Astrocyte of the cerebellum (primary cell): ENCODE measurements around the gene RASGRP3.

Experiments used
- DNase-seq: peaks from one replicate; pipeline ENCODE4 v3.0.0-alpha.2; 2011; ENCODE audit warnings: low read depth
- H3K4me3 ChIP-seq: 2 replicates; pipeline ENCODE4 v1.5.1; 2011; ENCODE audit warnings: mild to moderate bottlenecking, low read depth, low read length, moderate library complexity
- CTCF ChIP-seq: IDR thresholded peaks from 2 replicates; pipeline ENCODE4 v1.5.1; 2012; ENCODE audit warnings: low read length, low read depth, moderate library complexity, mild to moderate bottlenecking; ENCODE audit errors: missing control alignments
- in situ Hi-C: cut with HindIII; loops from 2 replicates; pipeline ENCODE4 v1.10.0; 2017; ENCODE audit warnings: low sequenced_read_pairs

The RASGRP3 gene

GRCh38 chr2:33595385-33595784, 118.9 kb downstream of the RASGRP3 start:
- H3K4me3 ChIP-seq: no peak overlapping the region
- no peak for DNase-seq
- no peak for TF ChIP-seq CTCF
- in situ Hi-C loops: loop anchor here (25.0 kb wide), 1 partner anchor 558 kb away; no protein-coding TSS in a partner anchor

GRCh38 chr2:33597026-33597425, 120.6 kb downstream of the RASGRP3 start:
- no peak for TF ChIP-seq CTCF
- DNase-seq: no peak
- no peak overlapping the region for H3K4me3 ChIP-seq
- in situ Hi-C loops: loop anchor here (25.0 kb wide), 1 partner anchor 560 kb away; no protein-coding TSS in a partner anchor

- DNase-seq: no peak
- no peak for TF ChIP-seq CTCF
- H3K4me3 ChIP-seq: peak overlapping the region; percentile 96
- in situ Hi-C loops: loop anchor here (25.0 kb wide), 1 partner anchor 561 kb away; no protein-coding TSS in a partner anchor
Observed at GRCh38 chr2:33598561-33599174, 122.2 kb downstream of the RASGRP3 start.

GRCh38 chr2:33599175-33599942, 122.9 kb downstream of the RASGRP3 start, which contains the start of gene FAM98A:
TSS of gene FAM98A (minus strand) at chr2:33599299. CDS start at chr2:33599221, 78 bp downstream.
- TF ChIP-seq CTCF: no peak
- peak within 1 kb of the TSS; percentile 96 for H3K4me3 ChIP-seq
- peak; percentile 98 for DNase-seq
- in situ Hi-C loops: loop anchor here (25.0 kb wide), 1 partner anchor 562 kb away; no protein-coding TSS in a partner anchor

GRCh38 chr2:33599943-33600192, 123.4 kb downstream of the RASGRP3 start:
- H3K4me3 ChIP-seq: peak overlapping the region; percentile 96
- TF ChIP-seq CTCF: no peak
- in situ Hi-C loops: loop anchor here (25.0 kb wide), 1 partner anchor 563 kb away; no protein-coding TSS in a partner anchor
- DNase-seq: no peak

GRCh38 chr2:33602201-33602830, 125.9 kb downstream of the RASGRP3 start:
- in situ Hi-C loops: no loop called here
- no peak overlapping the region for H3K4me3 ChIP-seq
- DNase-seq: no peak
- no peak for TF ChIP-seq CTCF
